HG03108 (cell line): ENCODE data around the gene EEF1AKMT2.
"Not testable (repeated sequence)": the region's sequence is repeated elsewhere in the genome, so short reads cannot be mapped to it uniquely, and the experiment has no call there.

ENCODE experiments used
- ATAC-seq: cut with Tn5 transposase; IDR thresholded peaks from one replicate; pipeline ENCODE4 v1.9.1; 2021; ENCODE audit warnings: moderate library complexity; ENCODE audit not compliant: unreplicated experiment

The EEF1AKMT2 gene

DNA sequence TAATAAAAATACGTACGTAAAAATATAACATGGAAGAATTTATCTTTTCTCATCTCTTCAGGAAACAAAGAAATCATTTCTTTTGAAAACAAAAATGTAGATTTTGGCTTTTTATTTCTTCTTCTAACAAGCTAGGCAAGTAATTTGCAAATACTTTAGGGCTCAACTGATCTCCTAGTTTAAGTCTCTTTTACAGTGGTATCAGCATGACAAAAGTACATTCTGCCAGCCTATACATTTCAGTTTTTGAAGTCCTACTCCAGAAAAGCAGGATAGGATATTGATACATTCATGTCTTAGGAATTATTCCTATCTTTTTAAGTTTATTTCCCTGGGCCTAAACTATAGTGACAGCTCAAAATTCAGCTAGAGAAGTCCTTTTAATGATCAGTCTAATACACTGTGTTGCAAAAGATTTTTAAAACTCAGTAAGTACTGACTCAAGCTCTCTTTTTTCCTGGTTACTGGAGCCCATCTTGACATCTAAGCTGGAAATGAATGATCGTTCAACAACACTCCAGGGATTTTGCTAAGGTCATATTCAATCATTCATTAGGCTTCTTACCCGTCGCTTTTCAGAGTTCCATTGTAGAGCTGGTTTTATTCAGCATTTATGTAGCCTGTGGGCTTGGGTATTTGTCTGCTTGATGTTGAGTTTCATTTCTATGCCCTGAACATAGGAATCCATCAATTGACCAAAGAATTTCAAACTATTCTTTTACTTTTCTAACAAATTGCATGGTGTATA lies 35.4 kb downstream of the EEF1AKMT2 start:
- ATAC-seq, result no peak

DNA sequence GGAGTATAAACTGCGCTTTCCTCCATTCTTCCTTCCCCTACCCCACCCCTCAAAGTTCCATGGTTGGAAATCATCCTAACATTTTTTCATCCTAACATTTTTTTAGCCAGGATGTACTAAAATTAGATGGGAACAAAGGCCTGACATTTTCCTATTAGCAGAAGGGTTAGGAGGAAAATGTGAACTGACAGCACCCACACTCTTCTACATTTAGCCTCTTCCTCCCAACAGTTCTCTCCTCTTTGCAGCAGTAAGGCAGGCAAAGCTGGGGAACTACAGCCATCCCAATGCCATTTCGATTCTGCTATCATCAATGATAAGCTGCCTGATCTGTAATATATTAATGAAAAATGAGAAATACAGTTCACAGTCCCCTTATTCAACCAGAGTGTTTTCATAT lies 36.1 kb downstream of the EEF1AKMT2 start:
- no peak for ATAC-seq

DNA sequence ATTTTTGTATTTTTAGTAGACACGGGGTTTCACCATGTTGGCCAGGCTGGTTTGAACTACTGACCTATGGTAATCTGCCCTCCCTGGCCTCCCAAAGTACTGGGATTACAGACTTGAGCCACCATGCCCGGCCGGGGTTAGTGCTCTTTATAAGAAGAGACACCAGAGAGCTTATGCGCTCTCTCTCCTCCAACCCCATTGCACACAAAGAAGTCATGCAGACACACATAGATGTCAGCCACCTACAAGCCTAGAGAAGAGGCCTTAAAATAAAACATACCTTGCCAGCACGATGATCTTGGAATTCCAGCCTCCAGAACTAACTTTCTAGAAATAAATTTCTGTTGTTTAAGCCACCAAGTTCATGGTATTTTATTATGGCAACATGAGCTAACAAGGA lies 37.5 kb downstream of the EEF1AKMT2 start:
- ATAC-seq, result no peak

DNA sequence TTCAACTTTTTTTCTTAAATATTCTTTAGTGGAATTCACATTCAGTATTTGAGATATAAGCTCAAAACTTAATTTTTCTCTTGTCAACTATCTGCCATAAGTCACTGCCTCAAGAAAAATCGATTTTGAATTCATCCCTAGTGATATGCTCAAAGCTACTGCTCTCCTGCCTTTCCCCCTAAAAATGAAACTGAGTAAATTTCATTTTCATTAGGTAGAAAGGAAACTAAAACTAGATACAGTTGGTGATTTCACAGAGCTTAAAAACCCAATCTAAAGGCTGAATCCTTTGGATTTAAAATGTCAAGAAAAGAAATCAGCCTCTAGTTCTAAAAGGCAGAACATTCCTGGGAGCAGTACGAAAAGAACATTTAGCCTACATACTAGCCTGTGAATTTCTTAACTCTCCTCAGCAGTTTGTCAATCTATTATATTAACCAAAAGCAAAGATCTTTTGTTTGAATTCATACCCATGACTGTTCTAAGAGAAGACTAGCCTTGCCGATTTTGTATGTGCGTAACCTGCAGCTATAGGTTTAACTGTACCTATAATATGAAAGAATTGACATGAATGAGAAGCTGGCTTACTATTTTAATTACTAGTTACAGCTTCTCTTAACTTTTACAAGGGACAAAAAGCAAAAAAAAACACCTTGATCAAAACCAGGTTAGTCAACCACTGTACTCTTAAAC lies 42.6 kb downstream of the EEF1AKMT2 start:
- ATAC-seq, result no peak

DNA sequence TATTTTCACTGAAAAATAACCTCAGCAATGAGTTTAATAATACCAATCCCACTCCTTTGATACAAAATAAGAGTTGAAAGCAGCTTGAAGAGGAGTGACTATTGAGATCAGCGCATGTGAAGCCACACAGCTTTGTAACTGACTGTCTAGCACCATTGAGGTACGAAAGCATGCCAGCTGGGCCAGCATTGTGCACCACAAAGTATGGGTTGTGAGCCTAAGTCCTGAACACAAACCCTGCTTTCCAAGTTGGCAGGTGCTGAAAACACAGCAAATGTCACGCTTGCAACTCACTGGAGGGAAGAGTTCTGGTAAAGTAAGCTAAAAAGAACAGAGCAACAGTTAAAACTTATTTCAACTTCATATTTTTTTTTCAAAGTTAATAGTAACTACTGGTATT lies 43.5 kb downstream of the EEF1AKMT2 start:
- no peak for ATAC-seq

DNA sequence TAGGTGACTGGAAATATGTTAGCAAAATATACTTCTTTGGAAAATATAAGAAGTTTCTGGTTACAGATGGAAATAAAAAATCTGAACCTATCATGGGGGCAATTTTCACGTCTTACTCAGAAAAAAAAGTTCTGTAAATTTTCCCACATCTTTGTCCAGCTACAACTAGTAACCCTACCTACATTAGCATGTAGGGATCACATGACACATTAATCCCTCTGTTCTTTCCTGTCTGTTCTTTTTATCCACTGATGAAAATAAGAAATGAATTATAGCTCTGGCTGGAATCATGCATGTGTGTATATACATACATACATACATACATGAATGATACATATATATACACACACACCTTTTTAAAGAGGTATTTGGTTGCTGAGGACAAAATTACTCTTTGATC lies 43.9 kb downstream of the EEF1AKMT2 start:
- no peak for ATAC-seq

DNA sequence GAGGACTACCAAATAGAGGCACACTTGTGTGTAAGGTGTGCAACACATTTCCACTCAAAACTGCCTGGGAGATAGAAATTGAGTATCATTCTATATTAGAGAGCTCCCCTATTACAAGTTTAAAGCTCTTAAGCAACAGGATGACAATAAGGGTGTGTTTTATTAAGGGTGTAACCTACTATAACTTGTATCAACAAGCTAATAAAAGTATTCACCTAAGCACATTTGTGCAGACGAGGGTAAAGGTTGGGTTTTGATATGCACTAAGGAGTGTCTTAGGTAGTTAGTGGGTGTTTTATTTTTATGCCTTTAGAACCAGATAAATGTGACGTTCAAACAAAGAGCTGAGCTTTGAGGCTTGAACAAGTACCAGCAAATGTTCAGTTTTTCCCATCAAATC lies 44.7 kb downstream of the EEF1AKMT2 start:
- no peak for ATAC-seq

DNA sequence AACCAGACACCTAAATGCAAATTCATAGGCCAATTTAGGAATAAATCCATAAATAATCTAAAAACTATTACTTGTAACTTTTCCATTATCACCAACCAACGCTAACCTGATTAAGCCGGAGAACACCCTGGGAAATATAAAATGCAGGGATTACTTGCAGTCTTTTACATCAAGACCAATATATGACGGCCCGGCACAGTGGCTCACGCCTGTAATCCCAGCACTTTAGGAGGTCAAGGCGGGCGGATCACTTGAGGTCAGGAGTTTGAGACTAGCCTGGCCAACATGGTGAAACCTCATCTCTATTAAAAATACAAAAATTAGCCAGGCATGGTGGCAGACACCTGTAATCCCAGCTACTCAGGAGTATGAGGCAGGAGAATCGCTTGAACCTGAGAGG lies 45.2 kb downstream of the EEF1AKMT2 start:
- not testable (repeated sequence) for ATAC-seq

DNA sequence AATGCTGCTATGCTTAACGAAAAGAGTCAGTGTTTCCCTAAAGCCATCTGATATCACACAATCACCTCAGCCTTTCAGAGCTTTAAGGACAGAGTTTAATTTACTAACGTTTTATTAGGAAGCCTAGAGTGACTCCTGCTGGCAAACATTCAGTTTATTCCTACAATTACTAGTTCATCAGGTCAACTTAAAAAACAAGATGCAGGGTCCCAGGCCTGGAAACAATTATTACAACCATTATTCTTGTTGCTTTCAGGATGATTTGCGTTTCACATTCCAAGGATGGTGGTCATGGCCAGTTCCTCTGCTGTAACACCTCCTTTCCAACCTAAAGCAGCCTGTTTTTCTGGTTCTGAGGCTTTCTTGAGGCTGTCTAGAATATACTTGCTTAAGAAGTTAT lies 46.0 kb downstream of the EEF1AKMT2 start:
- ATAC-seq, result no peak

DNA sequence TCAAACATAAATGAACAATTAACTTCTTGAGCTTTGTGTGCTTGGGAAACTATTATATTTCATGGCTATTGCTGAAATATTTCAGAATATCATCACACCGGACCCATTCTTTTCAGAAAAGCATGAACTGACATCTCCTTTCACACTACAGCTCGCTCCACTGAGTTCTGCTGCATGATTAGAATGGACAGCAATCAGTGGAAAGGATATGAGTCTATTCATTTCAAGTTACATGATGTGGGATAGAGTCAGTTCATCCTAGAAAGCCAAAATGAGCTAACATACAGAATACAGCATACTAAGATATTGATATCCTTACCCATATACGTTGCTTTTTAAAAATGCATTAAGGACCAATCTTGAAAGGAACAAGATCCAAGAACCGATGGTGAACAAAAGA lies 46.4 kb downstream of the EEF1AKMT2 start:
- no peak for ATAC-seq

DNA sequence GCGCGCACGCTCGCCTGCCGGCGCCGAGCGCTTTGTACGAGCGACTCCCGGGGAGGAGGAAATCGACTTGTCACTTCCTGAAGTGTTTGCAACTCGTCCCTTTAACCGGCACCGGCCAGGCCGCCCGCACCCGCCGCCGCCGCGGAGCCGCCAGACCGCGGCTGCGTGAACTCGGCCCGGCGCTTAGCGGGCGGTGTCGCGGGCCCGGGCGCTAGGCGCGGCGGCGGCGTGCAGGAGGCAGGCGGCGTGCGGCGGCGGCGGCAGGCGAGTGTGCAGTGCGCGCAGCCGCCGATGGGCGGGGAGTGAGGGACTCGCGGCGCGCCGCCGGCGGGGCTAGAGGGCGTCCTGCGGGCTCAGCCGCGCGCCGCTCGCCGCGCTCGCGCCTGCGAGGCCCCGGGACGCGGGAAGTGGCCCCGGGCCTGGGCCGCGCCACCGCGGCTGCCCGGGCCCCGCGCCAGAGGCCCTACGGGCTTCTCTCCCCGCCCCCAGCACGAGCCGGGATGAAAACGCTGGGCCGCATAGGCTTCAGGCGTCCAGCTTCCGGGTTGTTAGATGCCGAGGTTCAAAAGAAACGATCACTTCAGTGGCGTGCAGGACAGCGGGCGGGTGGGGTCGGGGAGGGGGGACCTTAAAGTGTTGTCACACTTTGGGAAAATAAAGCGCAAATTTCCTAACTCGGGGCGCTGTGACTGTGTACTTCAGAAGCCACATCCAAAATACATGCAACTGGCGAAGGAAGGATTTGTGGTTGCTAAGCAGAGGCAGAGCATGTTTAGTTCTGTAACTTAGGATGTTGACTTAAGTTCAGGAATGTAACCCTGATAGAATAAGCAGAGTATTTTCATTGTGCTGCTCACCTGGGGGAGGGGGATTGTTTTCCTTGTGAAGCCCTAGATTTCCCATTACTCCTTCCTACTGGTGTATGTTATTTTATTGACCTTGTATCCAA lies 47.3 kb downstream of the EEF1AKMT2 start, which contains the start of gene FAM53B:
Gene FAM53B, minus strand, starts transcription at position 277 of the 949 bp plus-strand sequence. CDS start 37,665 bp downstream, outside the sequence.
- ATAC-seq, result peak; percentile 54

DNA sequence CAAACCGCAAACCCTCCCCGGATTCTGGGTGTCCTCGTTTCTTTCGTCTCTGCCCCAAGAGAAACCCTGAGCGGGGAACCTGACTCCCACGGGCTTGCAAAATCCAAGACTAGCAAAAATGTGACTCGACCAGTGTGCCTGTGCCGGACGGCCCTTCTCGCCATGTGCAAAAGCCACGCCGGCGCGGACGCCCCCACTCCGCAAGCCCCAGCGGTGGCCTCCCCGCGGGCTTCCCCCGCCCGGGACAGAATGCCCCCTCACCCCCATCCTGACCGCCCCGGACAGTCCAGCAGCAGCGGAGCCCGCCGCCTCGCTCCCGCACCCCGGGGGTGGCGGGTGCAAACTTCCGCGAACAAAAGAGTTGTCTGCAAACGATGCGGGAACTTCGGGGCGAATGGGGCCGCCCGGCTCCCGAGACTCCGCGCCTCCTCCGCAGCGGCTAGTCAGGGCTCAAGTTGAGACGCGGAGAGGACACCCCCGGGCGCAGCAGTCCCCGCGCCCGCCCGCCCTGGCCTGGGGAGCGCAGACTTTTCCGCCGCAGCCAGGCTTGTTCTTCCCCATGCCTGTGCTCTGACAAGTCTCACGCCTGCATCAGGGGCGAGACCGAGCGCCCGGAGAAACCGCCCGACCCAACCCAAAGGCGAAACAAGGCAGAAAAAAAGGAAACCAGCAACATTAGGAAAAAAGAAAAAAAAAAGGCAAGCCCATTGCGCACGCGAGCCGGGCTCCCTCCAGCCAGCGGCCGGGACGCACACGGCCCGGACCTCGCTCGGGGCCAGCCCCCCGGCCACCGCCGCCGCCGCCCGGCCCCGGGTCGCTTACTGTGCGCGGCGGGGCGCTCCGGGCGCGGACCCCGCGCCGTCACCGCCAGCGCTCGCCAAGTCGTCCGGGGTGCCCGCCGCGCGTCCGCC lies 48.2 kb downstream of the EEF1AKMT2 start:
- no peak for ATAC-seq

DNA sequence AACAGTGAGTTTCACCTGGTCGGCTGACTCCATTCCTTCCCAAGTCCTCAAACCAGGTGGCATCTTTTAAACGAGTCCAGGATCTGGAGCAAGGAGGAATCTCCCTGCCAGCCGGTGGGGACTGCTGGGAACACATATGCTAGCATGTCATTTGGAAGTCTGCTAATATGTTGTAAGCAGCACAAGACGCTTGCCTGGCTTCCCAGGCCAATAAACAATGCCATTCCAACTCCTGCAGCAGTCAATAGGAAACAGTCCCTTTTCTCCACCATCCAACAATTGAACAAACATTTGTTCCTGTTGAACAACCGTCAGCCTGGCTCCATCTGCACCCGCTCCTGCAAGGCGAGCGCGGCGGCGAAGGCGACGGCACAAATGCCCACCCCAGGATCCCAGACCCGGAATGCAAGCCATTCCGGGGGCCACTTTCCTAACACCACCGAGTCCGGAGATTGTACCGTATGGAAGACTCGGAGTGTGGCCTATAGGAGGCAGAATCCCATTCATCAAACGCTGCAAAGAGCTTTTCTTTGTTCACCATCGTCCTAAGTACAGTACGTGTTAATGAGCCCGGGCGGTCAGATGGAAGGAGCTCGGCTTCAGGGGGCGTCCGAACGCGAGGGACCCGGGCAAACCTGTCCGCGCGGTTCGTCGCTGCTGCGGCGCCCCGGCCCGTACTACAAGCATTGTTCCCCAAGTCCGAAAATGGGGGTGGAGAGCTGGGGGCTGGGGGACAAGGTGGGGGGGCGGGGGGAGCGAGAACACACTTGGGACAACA lies 49.1 kb downstream of the EEF1AKMT2 start:
- no peak for ATAC-seq

DNA sequence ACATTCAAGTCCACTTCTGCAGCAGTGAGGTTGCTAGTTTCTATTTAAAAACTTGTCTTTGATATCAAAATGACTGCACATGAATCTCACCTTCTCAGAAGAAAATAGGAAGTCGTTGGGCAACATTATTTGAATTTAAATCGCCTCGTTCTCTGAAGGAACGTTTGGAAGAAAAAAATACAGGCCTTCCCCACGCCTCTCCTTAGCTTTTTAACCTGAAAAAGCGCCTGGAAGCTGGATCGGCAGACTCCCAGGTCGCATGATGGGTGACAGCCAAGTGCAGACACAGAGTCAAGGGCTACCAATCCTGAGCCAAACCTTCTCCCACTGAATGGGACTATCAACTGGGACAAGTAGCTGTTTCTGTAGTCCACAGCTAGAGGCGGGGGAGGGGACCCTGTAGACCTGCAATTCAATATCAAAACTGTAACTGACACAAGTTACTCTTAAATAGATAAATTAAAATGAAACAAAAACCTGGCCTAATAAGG lies 49.7 kb downstream of the EEF1AKMT2 start:
- no peak for ATAC-seq

DNA sequence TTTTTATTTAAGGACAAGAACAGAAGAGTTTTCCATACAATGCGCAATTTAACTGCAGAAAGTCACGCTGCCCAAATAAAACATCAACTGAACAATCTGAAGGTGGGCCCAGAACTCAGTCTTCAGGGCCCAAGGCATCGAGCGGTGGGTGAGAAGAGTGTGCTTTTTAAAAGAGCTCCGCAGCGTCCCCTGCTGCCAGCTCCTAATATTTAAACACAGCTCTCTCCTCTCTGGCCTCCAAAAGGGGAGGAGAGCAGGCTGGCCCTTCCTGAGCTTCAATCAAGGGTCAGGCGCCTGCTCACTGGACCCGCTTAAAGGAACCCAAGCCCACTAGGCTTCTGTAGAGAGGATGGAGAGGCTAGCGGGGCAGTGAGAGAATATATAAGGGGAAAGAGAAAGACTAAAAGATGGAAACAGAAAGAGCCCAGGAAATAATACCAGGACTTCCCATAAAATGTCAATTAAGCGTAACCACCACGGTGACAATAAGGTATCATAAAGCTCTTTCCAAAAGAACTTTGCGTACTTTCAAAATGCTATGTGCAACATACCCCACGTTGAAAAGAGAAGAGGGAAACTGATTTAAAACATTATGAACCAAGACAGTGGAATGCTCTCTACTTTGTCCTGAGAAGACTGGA lies 50.3 kb downstream of the EEF1AKMT2 start:
- ATAC-seq, result peak; percentile 42

DNA sequence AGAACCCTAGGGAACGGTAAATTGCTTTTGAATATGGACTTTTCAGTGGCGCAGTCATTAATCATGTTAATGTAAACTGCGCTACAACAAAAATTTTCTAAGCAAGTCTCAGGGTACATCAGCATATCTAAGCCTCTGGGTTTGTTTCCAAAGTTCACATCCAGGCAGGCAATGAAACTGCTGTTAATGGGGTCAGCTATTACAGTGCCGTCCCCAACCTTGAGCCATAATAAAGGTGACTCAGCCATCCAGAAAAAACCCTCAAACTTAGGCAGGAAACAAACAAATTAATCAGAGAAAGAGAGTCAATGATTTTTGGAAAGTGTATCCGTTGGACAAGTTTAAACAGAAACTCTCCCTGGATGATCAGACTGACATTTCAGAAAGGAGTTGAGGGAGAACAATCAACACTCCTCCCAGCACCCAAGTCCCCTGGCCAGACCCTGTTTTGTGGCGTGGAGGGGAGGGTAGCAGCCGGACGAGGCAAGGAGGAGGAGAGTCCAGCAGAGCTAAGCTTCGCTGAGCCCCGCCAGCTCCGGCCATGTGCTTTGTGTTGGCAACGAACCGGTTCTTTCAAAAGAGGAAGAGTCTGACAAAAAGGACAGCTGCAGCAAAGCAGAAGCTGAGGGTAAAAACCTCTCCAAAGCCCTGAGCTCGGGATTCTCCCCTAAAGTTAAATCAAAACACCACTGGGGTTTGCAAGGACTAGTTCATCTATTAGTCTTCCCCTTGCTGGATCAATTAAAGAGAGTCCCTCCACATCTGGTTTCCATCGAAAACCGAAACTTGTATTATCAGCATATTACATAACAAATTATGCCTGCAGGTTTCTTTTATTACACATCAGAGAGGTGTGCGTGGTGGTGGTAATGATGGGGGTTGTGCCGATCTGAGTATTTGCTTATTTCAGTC lies 51.1 kb downstream of the EEF1AKMT2 start:
- peak; percentile 16 for ATAC-seq

DNA sequence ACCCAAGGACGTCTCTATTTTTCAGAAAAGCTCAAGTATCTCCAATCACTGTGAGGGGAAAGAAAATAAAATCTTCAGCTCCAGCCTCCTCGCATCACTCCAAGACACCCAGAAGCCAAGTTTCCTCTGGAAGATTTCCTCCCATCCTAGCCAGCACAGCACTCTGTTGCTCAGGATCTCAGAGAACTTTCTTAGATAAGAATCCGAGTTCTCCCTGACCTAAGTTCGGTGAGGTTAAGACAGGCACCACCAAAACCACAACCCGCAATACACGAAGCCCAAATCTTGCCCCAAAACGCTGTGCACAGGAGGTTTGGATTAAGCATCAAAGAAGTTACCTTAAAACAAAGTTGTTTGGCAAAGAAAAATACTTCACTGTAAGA lies 51.7 kb downstream of the EEF1AKMT2 start:
- ATAC-seq, result no peak
